Adrenal gland (tissue), 5 donors: ENCODE measurements around the gene EXOC6B.

Experiments
- CTCF ChIP-seq, 6 experiments: fragments of 450-650 bp in 4 of 6; fragments of 200-600 bp in 2 of 6; sonication (generic) in 1 of 6; IDR thresholded peaks; 1 replicate in 5 of 6; 2 replicates in 1 of 6; pipeline versions ENCODE4 v1.5.1 to v1.8.0; 2016 to 2021; ENCODE audit warnings: antibody characterized with exemption in 6 of 6, mild to moderate bottlenecking in 2 of 6, moderate library complexity in 1 of 6
- POLR2A ChIP-seq, 2 donors: fragments of 450-650 bp; IDR thresholded peaks; one replicate each; pipeline ENCODE4 v1.6.1; 2017; ENCODE audit warnings: antibody characterized with exemption in 2 of 2, mild to moderate bottlenecking in 2 of 2, moderate library complexity in 1 of 2
- donor health status: DM: no; HTN: no; CAD: no.

- no peak for TF ChIP-seq CTCF (IDR thresholded peaks at IDR 0.05)
- TF ChIP-seq POLR2A (IDR thresholded peaks at IDR 0.05): no peak
These were observed 430.7 kb downstream of the EXOC6B start for GRCh38 chr2:72395096-72395495.
